H9 (cell line): Measurements from ENCODE around the gene FAM131C. TPM values are rescaled to one million over a fixed set of nuclear protein-coding genes. Genes with fewer than 3 reads are reported as not detected.

Experiments
- DNase-seq: peaks from one replicate; pipeline ENCODE4 v3.0.0-alpha.2; 2017
- H2AFZ ChIP-seq: one replicate; pipeline ENCODE4 v1.6.1; 2013; ENCODE audit warnings: mild to moderate bottlenecking, low read length, control low read depth, moderate library complexity
- H2AK5ac ChIP-seq: 2 replicates; pipeline ENCODE4 v1.6.1; 2013; ENCODE audit warnings: low read length, control low read depth, mixed read lengths; ENCODE audit not compliant: insufficient read length
- H2BK120ac ChIP-seq: one replicate; pipeline ENCODE4 v1.6.1; 2013; ENCODE audit warnings: low read depth, mild to moderate bottlenecking, low read length, control low read depth, inconsistent platforms; ENCODE audit not compliant: poor library complexity, severe bottlenecking
- H2BK12ac ChIP-seq: 2 replicates; pipeline ENCODE4 v1.6.1; 2013; ENCODE audit warnings: low read length, control low read depth, mixed read lengths, low read depth; ENCODE audit not compliant: insufficient read length
- H2BK15ac ChIP-seq: 2 replicates; pipeline ENCODE4 v1.6.1; 2013; ENCODE audit warnings: low read depth, low read length, control low read depth
- H2BK20ac ChIP-seq: one replicate; pipeline ENCODE4 v1.6.1; 2013; ENCODE audit warnings: low read depth, mild to moderate bottlenecking, low read length, control low read depth, inconsistent platforms; ENCODE audit not compliant: poor library complexity, severe bottlenecking
- H2BK5ac ChIP-seq: 2 replicates; pipeline ENCODE4 v1.6.1; 2013; ENCODE audit warnings: low read length, control low read depth, mixed read lengths; ENCODE audit not compliant: insufficient read length
- H3K14ac ChIP-seq: 2 replicates; pipeline ENCODE4 v1.6.1; 2013; ENCODE audit warnings: low read length, control low read depth; ENCODE audit not compliant: insufficient read depth
- H3K18ac ChIP-seq: 2 replicates; pipeline ENCODE4 v1.6.1; 2013; ENCODE audit warnings: low read depth, mild to moderate bottlenecking, mixed read lengths, low read length, control low read depth; ENCODE audit not compliant: insufficient read length
- H3K23ac ChIP-seq: 2 replicates; pipeline ENCODE4 v1.6.1; 2013; ENCODE audit warnings: low read length, control low read depth, mixed read lengths, low read depth; ENCODE audit not compliant: insufficient read length
- H3K23me2 ChIP-seq: 2 replicates; pipeline ENCODE4 v1.6.1; 2013; ENCODE audit warnings: low read depth, mild to moderate bottlenecking, mixed read lengths, low read length, control low read depth; ENCODE audit not compliant: insufficient read length, poor library complexity, severe bottlenecking
- H3K27ac ChIP-seq: 2 replicates; pipeline ENCODE4 v1.5.1; 2013; ENCODE audit warnings: low read length, control low read depth, mixed read lengths, low read depth; ENCODE audit not compliant: insufficient read length
- H3K27me3 ChIP-seq: 2 replicates; pipeline ENCODE4 v1.6.1; 2013; ENCODE audit warnings: low read length, control low read depth, inconsistent platforms; ENCODE audit not compliant: insufficient read depth
- H3K4ac ChIP-seq: 2 replicates; pipeline ENCODE4 v1.6.1; 2013; ENCODE audit warnings: low read depth, mild to moderate bottlenecking, control low read depth, inconsistent platforms, low read length, moderate library complexity
- H3K4me1 ChIP-seq: 2 replicates; pipeline ENCODE4 v1.6.1; 2013; ENCODE audit warnings: low read length, control low read depth, inconsistent platforms; ENCODE audit not compliant: insufficient read depth
- H3K4me2 ChIP-seq: 2 replicates; pipeline ENCODE4 v1.6.1; 2013; ENCODE audit warnings: low read length, control low read depth, mixed read lengths; ENCODE audit not compliant: insufficient read length, insufficient read depth
- H3K56ac ChIP-seq: 2 replicates; pipeline ENCODE4 v1.6.1; 2013; ENCODE audit warnings: low read depth, mild to moderate bottlenecking, mixed read lengths, low read length, control low read depth; ENCODE audit not compliant: insufficient read length
- H3K79me1 ChIP-seq: 2 replicates; pipeline ENCODE4 v1.6.1; 2013; ENCODE audit warnings: low read depth, mild to moderate bottlenecking, moderate library complexity, low read length, control low read depth, inconsistent platforms; ENCODE audit not compliant: insufficient read depth, poor library complexity, severe bottlenecking
- H3K79me2 ChIP-seq: 2 replicates; pipeline ENCODE4 v1.6.1; 2013; ENCODE audit warnings: low read length, control low read depth, inconsistent platforms; ENCODE audit not compliant: insufficient read depth
- H3K9ac ChIP-seq: 2 replicates; pipeline ENCODE4 v1.6.1; 2013; ENCODE audit warnings: low read length, control low read depth, mixed read lengths; ENCODE audit not compliant: insufficient read length; ENCODE audit errors: extremely low read depth
- H3K9me3 ChIP-seq: one replicate; pipeline ENCODE4 v1.6.1; 2013; ENCODE audit warnings: low read depth, low read length, inconsistent platforms; ENCODE audit not compliant: control insufficient read depth
- H3T11ph ChIP-seq: one replicate; pipeline ENCODE4 v1.6.1; 2013; ENCODE audit warnings: mild to moderate bottlenecking, low read length, control low read depth, inconsistent platforms
- H4K20me1 ChIP-seq: one replicate; pipeline ENCODE4 v1.6.1; 2013; ENCODE audit not compliant: control insufficient read depth, insufficient read length, insufficient read depth
- H4K5ac ChIP-seq: 2 replicates; pipeline ENCODE4 v1.6.1; 2013; ENCODE audit warnings: low read depth, mild to moderate bottlenecking, mixed read lengths, low read length, control low read depth; ENCODE audit not compliant: insufficient read length
- H4K8ac ChIP-seq: replicated peaks from 2 replicates; pipeline ENCODE4 v1.6.1; 2013; ENCODE audit warnings: low read length, control low read depth, mixed read lengths, low read depth; ENCODE audit not compliant: insufficient read length
- H4K91ac ChIP-seq: 2 replicates; pipeline ENCODE4 v1.6.1; 2013; ENCODE audit warnings: low read depth, mild to moderate bottlenecking, moderate library complexity, mixed read lengths, low read length, control low read depth; ENCODE audit not compliant: insufficient read length
- H3K27ac Mint-ChIP-seq, 3 experiments: 2 replicates in 2 of 3; 3 replicates in 1 of 3; pipeline ENCODE4 v1.8.0; 2020 to 2021; ENCODE audit warnings: mixed read lengths in 3 of 3, mild to moderate bottlenecking in 1 of 3, moderate library complexity in 1 of 3
- H3K27me3 Mint-ChIP-seq: 2 replicates; pipeline ENCODE4 v1.8.0; 2021; ENCODE audit warnings: low read depth, mild to moderate bottlenecking, moderate library complexity, mixed read lengths
- H3K36me3 Mint-ChIP-seq, 3 experiments: 2 replicates in 2 of 3; 3 replicates in 1 of 3; pipeline ENCODE4 v1.8.0; 2020 to 2021; ENCODE audit warnings: low read depth in 3 of 3, mixed read lengths in 3 of 3; ENCODE audit not compliant: insufficient read depth in 1 of 3
- H3K4me1 Mint-ChIP-seq, 2 experiments: 2 replicates each; pipeline ENCODE4 v1.8.0; 2020; ENCODE audit warnings: mixed read lengths in 2 of 2
- H3K4me3 Mint-ChIP-seq, 2 experiments: 2 replicates in 1 of 2; 3 replicates in 1 of 2; pipeline ENCODE4 v1.8.0; 2020 to 2021; ENCODE audit warnings: mild to moderate bottlenecking in 2 of 2, mixed read lengths in 2 of 2, moderate library complexity in 1 of 2
- H3K9me3 Mint-ChIP-seq, 2 experiments: 2 replicates in 1 of 2; 3 replicates in 1 of 2; pipeline ENCODE4 v1.8.0; 2020; ENCODE audit warnings: mild to moderate bottlenecking in 2 of 2, mixed read lengths in 2 of 2, moderate library complexity in 1 of 2
- WGBS: extraction: QIAGEN DNeasy Blood & Tissue Kit; methylation state at CpG from one replicate; pipeline ENCODE4 v1.1.7; 2013; ENCODE audit warnings: missing lambda C conversion rate, low lambda C conversion rate, mixed read lengths; ENCODE audit not compliant: insufficient read length; ENCODE audit errors: extremely low coverage; 5-methylcytosine and 5-hydroxymethylcytosine counted together
- total RNA-seq: library from RNA; stranded (reverse); gene quantifications from 2 replicates; pipeline ENCODE4 v1.2.1, GENCODE V29; 2021
- TF ChIP-seq, protein P1 (sequence below): fragments of 200-600 bp; sonication (generic); conservative IDR thresholded peaks from 3 replicates; pipeline ENCODE4 v1.8.0; 2021; ENCODE audit warnings: antibody characterized with exemption, mild to moderate bottlenecking

Gene FAM131C
- total RNA-seq, 1 experiment from 2014 or later: 0.61 TPM

DNA sequence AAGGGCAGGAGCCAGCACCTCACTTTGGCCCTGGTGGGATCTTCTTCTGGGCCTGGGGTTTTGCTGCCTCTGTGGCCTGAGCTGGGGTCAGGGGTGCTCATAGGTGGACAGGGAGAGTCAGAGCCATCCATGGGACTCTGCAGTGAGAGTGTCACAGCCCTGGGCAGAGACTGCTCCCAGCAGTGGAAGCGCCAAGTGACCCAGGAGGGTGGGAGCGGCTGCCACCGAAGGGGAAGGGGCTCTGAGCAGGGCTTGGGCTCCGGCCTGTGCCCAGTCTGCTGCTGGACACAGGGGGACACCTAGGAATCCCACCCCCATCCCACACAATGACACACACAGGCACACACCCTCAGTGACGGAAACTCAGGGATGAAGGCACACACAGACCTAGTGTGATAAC is 29.5 kb downstream of the FAM131C start:
- no peak overlapping the region for H4K5ac ChIP-seq
- Mint-ChIP-seq H3K36me3 (no peaks in the 10 kb centered on the region), H3K27ac (no peak overlapping the region), H3K27me3 (peaks cover 31% of the 10 kb centered on the region), H3K4me1 (peaks cover 0 to 12% of the 10 kb centered on the region in 2 experiments; a peak in 2 of 4 replicates), H3K4me3 (no peak overlapping the region), H3K9me3 (no peaks in the 10 kb centered on the region)
- no peak overlapping the region for H3K14ac ChIP-seq
- no CpG with 5 or more reads among the region's 5 CpGs for WGBS
- H3K9me3 ChIP-seq: no peaks in the 10 kb centered on the region
- H3T11ph ChIP-seq: no peak overlapping the region
- no peak overlapping the region for H3K9ac ChIP-seq
- H2AFZ ChIP-seq: no peak overlapping the region
- no peak for DNase-seq
- H3K79me1 ChIP-seq: no peaks in the 10 kb centered on the region
- H3K79me2 ChIP-seq: no peaks in the 10 kb centered on the region
- H3K18ac ChIP-seq: no peak overlapping the region
- H2BK5ac ChIP-seq: no peak overlapping the region
- H3K23ac ChIP-seq: no peak overlapping the region
- no peak overlapping the region for H2BK120ac ChIP-seq
- TF ChIP-seq, protein P1, sequence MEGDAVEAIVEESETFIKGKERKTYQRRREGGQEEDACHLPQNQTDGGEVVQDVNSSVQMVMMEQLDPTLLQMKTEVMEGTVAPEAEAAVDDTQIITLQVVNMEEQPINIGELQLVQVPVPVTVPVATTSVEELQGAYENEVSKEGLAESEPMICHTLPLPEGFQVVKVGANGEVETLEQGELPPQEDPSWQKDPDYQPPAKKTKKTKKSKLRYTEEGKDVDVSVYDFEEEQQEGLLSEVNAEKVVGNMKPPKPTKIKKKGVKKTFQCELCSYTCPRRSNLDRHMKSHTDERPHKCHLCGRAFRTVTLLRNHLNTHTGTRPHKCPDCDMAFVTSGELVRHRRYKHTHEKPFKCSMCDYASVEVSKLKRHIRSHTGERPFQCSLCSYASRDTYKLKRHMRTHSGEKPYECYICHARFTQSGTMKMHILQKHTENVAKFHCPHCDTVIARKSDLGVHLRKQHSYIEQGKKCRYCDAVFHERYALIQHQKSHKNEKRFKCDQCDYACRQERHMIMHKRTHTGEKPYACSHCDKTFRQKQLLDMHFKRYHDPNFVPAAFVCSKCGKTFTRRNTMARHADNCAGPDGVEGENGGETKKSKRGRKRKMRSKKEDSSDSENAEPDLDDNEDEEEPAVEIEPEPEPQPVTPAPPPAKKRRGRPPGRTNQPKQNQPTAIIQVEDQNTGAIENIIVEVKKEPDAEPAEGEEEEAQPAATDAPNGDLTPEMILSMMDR: no peak
- H2AK5ac ChIP-seq: no peak overlapping the region
- no peak overlapping the region for H2BK15ac ChIP-seq
- H3K27me3 ChIP-seq: no peaks in the 10 kb centered on the region
- no peak overlapping the region for H4K91ac ChIP-seq
- H3K56ac ChIP-seq: no peak overlapping the region
- no peak overlapping the region for H4K8ac ChIP-seq
- no peak overlapping the region for H2BK20ac ChIP-seq
- no peak overlapping the region for H3K4ac ChIP-seq
- no peak overlapping the region for H3K27ac ChIP-seq
- no peaks in the 10 kb centered on the region for H4K20me1 ChIP-seq
- no peak overlapping the region for H2BK12ac ChIP-seq
- H3K4me1 ChIP-seq: no peaks in the 10 kb centered on the region
- H3K4me2 ChIP-seq: no peak overlapping the region
- H3K23me2 ChIP-seq: no peaks in the 10 kb centered on the region
